LNCAP (cell line): ENCODE measurements around the gene WTAP.

ENCODE experiments used
- CTCF ChIP-seq: fragments of 450-650 bp; IDR thresholded peaks from 2 replicates; pipeline ENCODE4 v1.5.1; 2017; ENCODE audit warnings: mild to moderate bottlenecking

The WTAP gene

DNA sequence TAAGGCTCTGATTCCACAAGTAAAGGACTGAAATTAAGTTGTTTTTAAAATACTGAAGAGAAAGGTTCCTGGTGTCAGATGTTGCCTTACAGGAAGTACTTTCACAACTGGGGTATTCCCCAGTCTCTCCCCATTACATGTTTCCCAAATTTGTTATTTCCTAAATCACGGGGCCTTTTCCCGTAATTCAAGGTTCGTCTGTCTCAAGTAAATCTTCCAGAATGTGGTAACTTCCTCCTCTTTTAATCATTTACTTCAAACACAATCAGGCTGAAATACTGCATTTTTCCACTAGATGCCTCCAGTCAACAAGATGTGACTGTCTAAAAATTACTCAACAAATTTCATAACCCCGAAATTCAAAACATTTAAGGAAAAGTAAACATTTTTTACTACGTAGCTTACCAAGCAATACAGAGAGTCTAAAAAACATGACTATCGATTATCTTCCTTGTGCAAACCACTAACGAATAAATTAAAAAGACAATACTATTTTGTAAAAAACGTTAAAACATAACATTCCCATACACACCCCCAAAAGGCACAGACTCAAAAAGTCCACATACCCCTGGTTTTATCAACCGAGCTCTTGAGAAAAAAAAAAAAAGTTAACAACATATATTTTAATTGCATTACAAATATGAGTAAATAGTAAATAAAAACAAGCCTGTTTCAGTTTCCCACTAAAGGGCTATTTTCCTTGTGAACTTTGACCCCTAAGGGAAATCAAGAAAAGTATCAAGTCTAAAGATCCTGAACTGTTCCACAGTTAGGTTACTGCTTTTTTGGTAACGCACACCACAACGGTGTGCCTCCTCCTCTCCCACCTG lies 36.0 kb upstream of the WTAP start:
- peak; percentile 57; the same call in 1 of the 2 replicates for TF ChIP-seq CTCF

DNA sequence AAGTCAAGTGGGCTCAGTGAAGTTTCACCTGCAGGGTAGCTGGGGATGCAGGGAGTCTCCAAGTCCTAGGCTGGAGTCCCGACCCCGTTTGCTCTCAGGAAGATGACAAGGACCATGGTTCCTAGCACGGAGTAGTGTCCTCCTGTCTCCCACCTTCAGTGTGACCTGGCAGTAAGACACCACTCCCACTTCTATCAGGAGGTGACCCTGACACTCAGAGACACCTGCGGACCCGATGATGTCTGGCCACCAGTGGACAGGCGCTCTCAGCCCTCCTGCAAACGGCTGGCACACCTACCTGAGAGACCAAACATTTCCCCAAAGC lies 35.4 kb upstream of the WTAP start:
- TF ChIP-seq CTCF, result no peak

GRCh38 chr6:159692303-159693127 lies 34.8 kb upstream of the WTAP start:
- TF ChIP-seq CTCF, result no peak

DNA sequence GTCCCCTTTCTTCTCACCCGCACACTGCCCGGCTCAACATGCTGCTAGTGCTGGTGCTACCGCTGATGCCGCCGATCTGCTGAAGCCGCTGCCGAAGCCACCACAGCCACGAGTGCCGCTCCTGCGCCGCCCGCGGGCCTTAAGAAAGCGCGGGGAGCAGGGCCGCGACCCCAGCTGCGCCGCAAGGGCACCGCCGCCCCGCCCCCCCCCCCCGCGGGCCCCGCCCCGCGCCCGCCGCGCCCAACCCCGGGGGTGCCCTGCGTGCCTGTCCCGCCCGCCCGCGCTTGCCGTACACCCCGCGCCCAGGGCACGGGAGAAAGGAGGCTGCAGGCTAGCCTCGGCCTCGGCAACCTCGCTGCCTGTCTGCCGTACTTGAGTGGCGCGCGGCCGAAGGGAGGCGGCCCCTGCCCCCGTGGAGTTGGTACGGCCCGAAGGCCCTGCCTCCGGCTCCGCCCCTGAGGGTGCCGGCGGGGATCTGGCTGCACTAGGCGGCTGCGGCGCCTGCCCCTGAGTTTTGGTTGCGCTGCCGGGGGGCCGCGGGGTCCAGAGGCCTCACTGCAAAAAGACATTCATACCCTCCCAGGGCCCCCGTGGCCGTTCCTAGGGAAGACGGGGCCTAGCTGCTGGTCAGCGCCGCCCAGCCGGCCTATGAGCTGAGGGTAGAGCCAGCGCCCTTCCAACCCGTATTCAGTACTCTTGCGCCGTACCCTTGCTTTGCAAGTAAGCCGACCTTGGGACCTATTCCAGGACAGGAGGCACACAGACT lies 34.0 kb upstream of the WTAP start, which contains the start of gene SOD2:
Gene SOD2, minus strand, starts transcription at position 114 of the 766 bp plus-strand sequence. Its CDS starts 74 bp downstream, at position 40.
- TF ChIP-seq CTCF, result no peak

GRCh38 chr6:159693894-159694545 lies 33.3 kb upstream of the WTAP start:
- TF ChIP-seq CTCF, result no peak

DNA sequence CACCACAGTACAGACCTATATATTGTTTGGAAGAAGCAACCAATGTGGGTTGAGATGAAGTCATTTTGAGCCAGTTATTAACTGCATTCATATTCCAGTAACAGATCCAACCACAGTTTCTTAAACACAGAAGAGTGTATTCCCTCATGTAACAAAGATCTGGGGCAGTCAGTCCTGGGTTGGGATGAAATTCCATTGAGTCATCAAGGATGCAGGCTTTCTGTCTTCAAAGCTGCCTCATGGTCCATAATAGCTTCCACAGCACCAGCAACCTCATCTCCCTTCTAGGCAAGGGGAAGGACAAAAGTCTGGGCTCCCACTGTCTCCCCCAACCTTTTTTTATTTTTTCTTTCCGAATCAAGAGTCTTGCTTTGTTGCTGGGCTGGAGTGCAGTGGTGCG lies 31.3 kb upstream of the WTAP start:
- TF ChIP-seq CTCF, result no peak

- no peak for TF ChIP-seq CTCF
Observed at GRCh38 chr6:159700970-159701369, 26.3 kb upstream of the WTAP start.
